Measurements from ENCODE around the gene PLEKHA3. TPM values are rescaled to one million over a fixed set of nuclear protein-coding genes. Genes with fewer than 3 reads are reported as not detected.

The PLEKHA3 gene
- polyA plus RNA-seq, 1 donor (not counting 4 experiments of a cell fraction or from before 2014, with no cell fraction given): 15.8 TPM

- Histone ChIP-seq H4K20me1 (ENCODE audit: control insufficient read depth, extremely low read depth, insufficient read depth, low read length) (no peaks in the 10 kb centered on the region), H3K4me3 (ENCODE audit: control insufficient read depth in 2 of 3, extremely low read depth in 1 of 3, insufficient read depth in 2 of 3, low read depth in 1 of 3, low read length in 3 of 3) (no peak overlapping the region), H3K9me3 (ENCODE audit: control insufficient read depth, low read depth, low read length) (no peaks in the 10 kb centered on the region), H3K9me1 (ENCODE audit: control insufficient read depth, extremely low read depth, insufficient read depth, low read length) (no peaks in the 10 kb centered on the region), H2AFZ (ENCODE audit: control insufficient read depth, low read length) (no peak overlapping the region), H3K4me2 (ENCODE audit: control insufficient read depth, extremely low read depth, insufficient read depth, low read depth, low read length) (no peak overlapping the region), H3K4me1 (ENCODE audit: control insufficient read depth, extremely low read depth, insufficient read depth, low read length) (peaks cover 20% of the 10 kb centered on the region), H3K79me2 (ENCODE audit: control insufficient read depth, insufficient read depth, low read length) (peaks cover 24% of the 10 kb centered on the region), H3K27me3 (ENCODE audit: control insufficient read depth, extremely low read depth, insufficient read depth, low read length) (no peaks in the 10 kb centered on the region), H3K36me3 (ENCODE audit: control insufficient read depth in 2 of 2, extremely low read depth in 1 of 2, insufficient read depth in 2 of 2, low read length in 2 of 2) (peaks cover 0 to 1% of the 10 kb centered on the region in 2 experiments), H3K9ac (ENCODE audit: control insufficient read depth, extremely low read depth, insufficient read depth, low read length) (no peak overlapping the region), H3K27ac (ENCODE audit: control insufficient read depth, insufficient read depth, low read length) (no peak overlapping the region)
- dilution Hi-C loops (cut with MboI; ENCODE audit: extremely low pct_ligation_motif_present, low sequenced_read_pairs): no loop called here
- DNase-seq (ENCODE audit: low read depth, low spot score) (no peak), FAIRE-seq (no peak)
- TF ChIP-seq CTCF (optimal IDR thresholded peaks at IDR 0.05 in 1 of 3, IDR thresholded peaks at IDR 0.05 in 1 of 3, conservative IDR thresholded peaks at IDR 0.05 in 1 of 3; ENCODE audit: extremely low read depth in 1 of 3, insufficient read depth in 2 of 3, low read length in 3 of 3): no peak
- TF ChIP-seq EZH2 (IDR thresholded peaks at IDR 0.05; ENCODE audit: low read length): no peak
Measured at GRCh38 chr2:178452870-178453269, 27.4 kb upstream of the PLEKHA3 start.

- no peaks in the 10 kb centered on the region for H3K4me1 ChIP-seq (ENCODE audit: control insufficient read depth, extremely low read depth, insufficient read depth, low read length)
- no peaks in the 10 kb centered on the region for H3K36me3 ChIP-seq (ENCODE audit: control insufficient read depth in 2 of 2, extremely low read depth in 1 of 2, insufficient read depth in 2 of 2, low read length in 2 of 2)
- no peaks in the 10 kb centered on the region for H3K9me3 ChIP-seq (ENCODE audit: control insufficient read depth, low read depth, low read length)
- dilution Hi-C loops (cut with MboI; ENCODE audit: extremely low pct_ligation_motif_present, low sequenced_read_pairs): no loop called here
- H3K9ac ChIP-seq (ENCODE audit: control insufficient read depth, extremely low read depth, insufficient read depth, low read length): no peak overlapping the region
- no peaks in the 10 kb centered on the region for H3K9me1 ChIP-seq (ENCODE audit: control insufficient read depth, extremely low read depth, insufficient read depth, low read length)
- H2AFZ ChIP-seq (ENCODE audit: control insufficient read depth, low read length): no peak overlapping the region
- H3K79me2 ChIP-seq (ENCODE audit: control insufficient read depth, insufficient read depth, low read length): no peaks in the 10 kb centered on the region
- no peak for FAIRE-seq
- no peak for DNase-seq (ENCODE audit: low read depth, low spot score)
- no peak overlapping the region for H3K4me3 ChIP-seq (ENCODE audit: control insufficient read depth in 2 of 3, extremely low read depth in 1 of 3, insufficient read depth in 2 of 3, low read depth in 1 of 3, low read length in 3 of 3)
- TF ChIP-seq CTCF (optimal IDR thresholded peaks at IDR 0.05 in 1 of 3, IDR thresholded peaks at IDR 0.05 in 1 of 3, conservative IDR thresholded peaks at IDR 0.05 in 1 of 3; ENCODE audit: extremely low read depth in 1 of 3, insufficient read depth in 2 of 3, low read length in 3 of 3) (no peak), EZH2 (IDR thresholded peaks at IDR 0.05; ENCODE audit: low read length) (no peak)
- H4K20me1 ChIP-seq (ENCODE audit: control insufficient read depth, extremely low read depth, insufficient read depth, low read length): no peaks in the 10 kb centered on the region
- no peaks in the 10 kb centered on the region for H3K27me3 ChIP-seq (ENCODE audit: control insufficient read depth, extremely low read depth, insufficient read depth, low read length)
- no peak overlapping the region for H3K4me2 ChIP-seq (ENCODE audit: control insufficient read depth, extremely low read depth, insufficient read depth, low read depth, low read length)
- H3K27ac ChIP-seq (ENCODE audit: control insufficient read depth, insufficient read depth, low read length): no peak overlapping the region
Measured at GRCh38 chr2:178455947-178456346, 24.3 kb upstream of the PLEKHA3 start.

Data from keratinocyte (primary cell).